SKM-1 treated with dmso at 0.1 percent for 144 hours (cell line): ENCODE measurements around the gene FAM237A.

Experiments
- DNase-seq: peaks from one replicate; lab custom pipeline; 2025; ENCODE audit not compliant: unreplicated experiment; lab: John Stamatoyannopoulos, UW

FAM237A gene

DNA sequence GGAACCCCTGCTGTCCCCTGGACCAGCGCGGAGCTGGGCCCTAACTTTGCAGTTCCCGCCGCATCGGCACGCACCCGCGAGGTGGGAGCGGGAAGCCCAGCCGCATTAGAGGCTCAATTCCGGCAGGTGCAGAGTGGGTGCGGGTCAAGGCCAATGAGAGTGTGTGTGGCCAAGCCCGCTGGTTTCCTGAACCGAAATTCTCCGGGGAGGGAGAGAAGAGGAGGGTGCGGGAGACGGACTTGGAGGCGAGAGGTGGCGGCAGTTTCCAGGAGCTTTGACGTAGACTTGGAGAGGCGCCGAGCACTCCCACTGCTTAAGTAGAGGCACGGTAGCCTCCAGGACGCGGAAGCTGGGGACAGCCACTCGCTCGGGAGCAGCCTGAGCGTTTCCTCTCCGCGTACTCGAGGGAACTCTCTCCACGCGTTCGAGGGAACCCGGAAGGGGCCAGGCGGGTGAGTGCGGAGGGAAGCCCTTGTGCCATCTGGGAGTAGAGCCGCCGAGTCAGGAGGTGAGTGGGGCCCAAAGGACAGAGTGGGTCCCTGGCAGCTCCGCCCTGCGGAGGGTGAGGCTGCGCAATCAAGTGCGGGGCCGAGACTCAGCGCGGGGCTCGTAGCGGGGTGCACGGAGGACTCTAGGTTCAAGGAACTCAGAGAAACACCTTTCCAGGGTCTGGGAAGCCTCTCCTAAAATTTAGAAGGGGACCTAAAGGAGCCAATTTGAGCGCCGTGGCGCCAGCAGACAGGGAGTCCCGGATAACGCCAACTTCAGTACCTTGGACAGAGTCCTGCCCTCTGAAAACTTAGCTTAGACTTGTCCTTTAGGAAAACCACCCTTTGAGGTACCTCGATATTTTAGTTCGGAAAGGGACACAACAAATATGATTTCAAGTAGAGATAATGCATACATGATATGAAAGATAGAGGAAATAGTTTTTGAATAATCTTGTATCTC lies at the start of gene FAM237A:
TSS of gene FAM237A (plus strand) at position 413 of the 951 bp plus-strand sequence. CDS start 1,750 bp downstream, outside the sequence.
- no peak for DNase-seq

DNA sequence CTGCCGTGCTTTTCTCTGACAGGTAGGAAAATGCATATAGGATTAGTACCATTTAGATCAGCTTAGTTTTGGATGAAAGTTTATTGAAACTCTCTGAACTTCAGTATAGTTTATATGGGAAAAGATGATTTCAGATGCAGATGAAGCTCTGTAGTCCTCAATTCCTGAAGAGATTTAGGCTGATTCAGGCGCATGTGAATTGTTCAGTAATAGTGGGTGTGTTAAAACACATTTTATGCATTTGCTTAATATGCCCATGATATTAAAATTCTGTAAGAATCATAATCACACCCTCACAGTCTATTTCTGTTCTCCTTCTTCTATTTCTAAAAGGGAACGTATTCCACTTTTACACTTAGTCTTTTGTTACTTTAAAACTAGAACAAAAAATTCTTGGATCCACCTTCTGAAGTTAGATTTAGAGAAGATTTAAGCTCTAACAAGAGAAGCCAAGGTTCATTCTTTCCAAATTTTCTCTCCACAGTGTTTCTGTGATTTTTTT lies 44.5 kb upstream of the FAM237A start:
- DNase-seq: no peak

DNA sequence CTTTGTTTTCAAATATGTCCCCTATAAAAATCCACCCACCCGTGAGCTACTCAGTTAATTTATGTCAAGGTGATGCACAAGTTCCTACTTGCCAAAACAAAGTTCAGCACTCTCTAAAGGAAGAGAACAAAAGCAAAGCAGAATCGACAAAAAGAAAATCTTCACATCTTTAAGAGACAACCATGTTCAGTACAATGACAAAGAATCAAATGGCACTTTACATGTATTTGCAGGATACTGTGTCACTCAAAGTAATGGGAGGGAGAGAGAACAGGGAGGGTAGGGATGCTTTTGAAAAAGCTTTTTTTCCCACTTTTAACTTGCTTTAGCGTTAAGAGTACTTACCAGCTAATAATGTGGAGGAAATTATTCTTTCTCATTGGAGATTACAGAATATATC lies 39.0 kb upstream of the FAM237A start:
- no peak for DNase-seq

DNA sequence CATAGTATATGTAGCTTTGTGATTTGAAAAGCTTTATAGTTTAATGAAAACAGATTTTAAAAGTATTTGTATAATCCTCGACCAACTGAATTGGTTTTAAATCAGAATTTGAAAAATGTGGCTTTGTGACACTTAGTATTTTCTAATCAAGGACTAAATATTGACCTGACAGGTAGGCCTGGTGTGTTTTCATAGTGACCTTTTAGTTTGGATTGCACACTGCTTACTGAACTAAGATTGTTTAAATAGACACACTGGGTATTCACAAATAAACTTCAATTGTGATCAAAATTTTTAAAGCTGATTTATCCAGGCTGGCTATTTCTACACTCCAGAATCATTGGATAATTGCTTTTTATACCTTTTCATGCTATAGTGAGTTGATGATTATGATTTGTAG lies 31.8 kb upstream of the FAM237A start:
- DNase-seq: no peak

DNA sequence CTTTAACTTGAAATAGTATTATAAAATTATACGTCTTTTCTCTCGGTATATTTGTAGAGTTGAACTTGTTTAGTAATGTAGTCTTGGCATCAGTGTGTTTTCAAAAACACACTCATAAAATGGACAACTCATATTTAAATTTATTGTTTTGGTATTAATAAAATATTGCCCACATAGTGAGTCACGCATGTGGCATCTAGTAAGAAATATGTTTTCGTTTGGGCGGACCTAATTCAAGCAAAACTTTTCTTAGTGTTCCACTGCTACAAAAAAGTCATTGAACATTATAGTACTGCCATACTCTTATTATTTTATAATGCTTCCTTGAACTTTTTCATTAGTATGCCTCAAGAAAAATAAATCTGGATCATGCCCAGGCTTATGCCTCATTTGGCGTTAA lies 31.1 kb upstream of the FAM237A start:
- no peak for DNase-seq

DNA sequence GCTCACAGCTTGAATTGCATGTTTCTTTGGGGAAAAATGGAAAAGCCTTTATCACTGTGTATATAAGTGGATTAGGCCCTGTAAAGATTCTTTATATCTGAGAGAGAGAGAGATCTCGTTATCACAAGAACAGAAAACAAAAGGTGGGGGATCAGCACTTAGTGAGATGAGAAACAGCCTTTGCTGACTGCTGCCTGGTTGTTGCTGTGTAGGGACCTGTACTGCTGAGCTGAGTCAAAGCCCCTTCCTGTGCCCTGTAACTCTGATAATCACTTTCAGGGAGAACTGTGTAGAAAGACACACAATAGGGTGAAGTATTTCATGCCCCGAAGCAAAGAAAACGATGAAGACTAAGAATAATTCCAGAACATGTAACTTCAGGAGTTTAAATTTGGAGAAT lies 30.6 kb upstream of the FAM237A start:
- DNase-seq: no peak

DNA sequence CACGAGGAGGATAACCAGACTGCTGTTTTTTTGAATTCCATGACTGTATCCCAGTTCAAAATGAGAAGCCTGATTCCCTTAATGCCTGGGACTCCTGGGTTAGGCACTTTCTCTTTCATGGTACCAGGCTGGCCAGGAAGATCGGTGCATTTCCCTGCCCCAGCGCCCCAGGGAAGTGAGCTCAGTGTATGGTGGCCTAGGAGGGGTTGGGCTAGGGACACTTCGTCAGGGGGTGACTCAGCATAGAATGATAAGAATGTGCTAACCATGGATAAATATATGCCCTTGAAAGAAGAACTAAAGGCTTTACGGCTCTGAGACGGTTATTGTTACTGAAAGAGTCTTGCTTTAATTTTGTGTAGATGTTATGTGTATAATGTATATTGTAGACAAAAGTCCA lies 27.5 kb upstream of the FAM237A start:
- no peak for DNase-seq

DNA sequence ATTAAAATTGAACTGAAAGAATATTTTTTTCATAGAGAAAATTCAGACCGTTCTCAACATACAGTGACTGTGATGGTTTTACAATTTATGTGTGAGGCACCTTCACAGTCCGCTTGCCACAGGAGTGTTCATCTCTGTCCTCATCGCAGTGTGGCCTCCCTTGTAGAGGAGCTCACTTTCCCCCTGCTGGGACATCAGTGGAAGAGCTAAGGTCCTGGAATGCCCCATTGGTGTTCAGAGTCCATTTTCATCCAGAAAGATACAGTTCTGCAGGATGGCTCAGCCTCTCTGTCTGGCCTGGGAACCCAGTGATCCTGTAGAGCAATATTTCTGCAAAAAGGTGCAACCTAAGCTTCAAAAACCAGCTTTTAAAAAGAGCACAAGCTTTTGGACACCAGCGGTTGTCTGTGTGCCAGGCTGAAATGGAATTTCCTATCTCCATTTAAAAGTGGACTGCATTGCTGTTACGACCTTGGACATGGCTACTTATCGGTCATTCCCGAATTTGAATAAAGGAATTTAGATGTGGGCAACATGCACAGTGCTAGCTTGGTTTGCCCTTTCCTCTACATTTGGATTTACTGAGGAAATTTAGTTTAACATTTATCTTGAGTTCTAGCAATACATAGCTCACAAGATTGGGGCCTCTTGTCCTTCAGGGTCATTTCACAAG lies 26.7 kb upstream of the FAM237A start:
- no peak for DNase-seq

DNA sequence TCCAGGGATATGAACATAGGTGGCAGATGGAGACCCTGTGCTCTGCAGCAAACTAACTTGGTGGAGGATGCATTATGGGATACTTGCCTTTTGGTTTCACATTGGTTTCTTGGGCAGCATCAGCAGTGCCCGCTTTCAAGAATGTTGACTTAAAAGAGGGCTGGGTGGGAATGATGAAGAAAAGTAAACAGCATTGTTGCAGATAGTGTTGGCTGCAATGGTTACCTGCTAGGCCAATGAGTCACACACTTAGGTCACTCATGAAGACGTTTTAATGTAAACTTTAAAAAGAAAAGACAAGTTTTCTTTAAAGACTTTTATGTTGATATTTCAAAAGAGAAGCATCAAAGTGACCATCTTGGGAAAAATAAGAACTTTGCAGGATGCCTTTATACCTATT lies 26.1 kb upstream of the FAM237A start:
- DNase-seq: no peak

DNA sequence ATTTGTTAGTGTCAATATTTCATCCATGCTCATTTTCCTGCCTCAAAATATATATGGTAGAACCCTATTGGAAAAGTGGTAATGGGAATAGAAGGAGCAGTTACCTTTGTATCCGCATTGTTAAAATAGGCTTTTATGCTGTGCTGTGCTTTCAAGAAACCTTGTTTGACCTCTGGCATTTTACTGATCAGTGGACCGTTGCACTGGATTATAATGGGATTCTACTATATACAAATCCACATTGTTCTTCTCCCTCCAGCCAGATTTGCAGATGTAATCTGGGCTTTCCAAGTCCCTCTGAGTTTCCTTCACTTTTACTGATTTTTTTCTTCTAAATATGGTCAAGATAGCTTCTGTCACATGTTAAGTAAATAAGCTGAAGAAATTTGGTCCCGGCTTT lies 23.3 kb upstream of the FAM237A start:
- DNase-seq: no peak

DNA sequence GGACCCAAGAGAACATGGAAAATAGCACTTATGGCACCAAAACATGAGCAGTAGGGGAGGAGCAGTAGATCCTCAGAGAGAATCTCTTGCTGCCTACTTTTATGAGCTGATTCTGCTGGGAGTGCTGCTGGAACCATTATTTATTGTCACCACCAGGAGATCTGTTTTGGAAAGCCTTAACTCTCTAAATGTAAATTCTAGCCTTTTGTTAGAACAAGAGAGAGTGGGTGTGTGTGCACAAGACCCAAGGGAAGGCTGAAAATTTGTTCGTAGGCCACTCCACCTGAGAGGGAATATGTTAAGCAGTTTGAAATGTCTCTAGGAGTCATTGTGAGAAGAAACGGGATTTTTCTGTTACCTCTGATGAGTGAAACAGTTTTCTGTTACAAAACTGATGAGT lies 16.2 kb upstream of the FAM237A start:
- no peak for DNase-seq

DNA sequence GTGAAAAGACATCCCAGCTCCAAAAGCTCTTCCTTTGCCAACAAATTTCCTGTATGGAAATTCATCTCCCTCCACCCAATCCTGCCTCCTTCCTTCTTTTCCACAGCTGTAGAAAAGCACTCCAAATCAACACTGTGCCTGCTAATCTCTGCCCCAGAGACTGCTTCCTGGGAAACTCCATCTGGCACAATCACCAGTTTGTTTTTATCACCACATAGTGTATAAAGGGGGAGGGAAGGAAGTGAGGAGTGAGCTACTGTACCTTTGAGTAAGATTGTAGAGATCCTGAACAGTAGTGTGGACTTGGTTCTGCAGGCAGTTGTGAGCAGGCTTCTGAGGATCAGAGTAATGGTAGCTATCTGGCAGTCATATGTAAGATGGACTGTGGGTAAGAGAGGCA lies 14.7 kb upstream of the FAM237A start:
- no peak for DNase-seq

DNA sequence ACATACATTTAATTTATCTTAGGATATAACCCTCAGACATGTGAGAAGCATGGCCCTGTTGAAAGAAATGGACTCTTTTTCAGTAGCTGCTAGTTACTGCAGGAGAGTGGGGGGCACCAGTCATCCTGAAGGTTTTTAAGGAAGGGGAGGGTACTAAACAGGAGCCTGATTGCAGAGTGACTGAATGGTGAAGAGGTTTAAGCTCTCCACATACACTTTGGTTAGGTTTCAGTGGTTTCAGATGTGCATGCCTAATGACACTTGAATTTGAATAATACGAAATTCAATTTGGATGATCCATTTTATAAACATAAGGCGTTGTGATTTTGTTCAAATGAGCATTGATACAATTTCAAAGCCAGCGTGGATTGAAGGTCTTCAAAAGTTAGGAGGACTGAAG lies 10.9 kb upstream of the FAM237A start:
- no peak for DNase-seq

DNA sequence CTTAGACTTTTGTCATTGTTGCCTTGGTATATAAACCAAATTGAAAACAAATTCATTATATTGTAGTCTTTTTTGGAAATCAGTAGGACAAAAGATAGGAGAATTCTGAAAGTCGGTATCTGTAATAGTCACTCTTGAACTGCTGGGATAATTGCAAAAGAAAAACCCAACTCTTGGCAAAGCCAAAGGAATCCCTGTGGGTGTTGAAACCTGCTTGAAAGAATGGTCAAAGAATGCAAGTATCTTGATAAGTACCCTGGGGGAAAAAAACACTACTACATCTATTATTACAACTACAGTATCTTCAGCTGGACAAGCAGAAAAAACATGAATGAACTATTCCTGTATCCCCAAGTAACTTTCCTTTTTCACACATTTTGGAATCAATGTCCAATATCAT lies 7.3 kb upstream of the FAM237A start:
- no peak for DNase-seq

DNA sequence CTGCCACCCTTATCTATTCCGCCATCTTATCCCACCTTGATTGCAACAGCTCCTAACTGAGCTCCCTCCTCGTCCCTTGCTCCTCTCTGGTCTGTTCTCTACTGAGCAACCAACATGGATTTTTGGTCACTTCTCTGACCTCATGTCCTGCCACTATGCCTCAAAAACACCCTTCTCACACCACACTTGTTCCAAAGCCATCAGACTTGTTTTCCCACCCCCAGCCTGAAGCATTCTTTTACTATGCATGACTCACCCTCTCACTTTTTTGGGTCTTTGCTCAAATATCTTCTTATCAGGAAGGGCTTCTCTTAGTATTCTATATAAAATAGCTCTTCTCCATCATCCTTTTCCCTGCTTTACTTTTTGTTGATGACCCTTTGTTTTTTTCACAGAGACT lies 2.7 kb upstream of the FAM237A start:
- no peak for DNase-seq

DNA sequence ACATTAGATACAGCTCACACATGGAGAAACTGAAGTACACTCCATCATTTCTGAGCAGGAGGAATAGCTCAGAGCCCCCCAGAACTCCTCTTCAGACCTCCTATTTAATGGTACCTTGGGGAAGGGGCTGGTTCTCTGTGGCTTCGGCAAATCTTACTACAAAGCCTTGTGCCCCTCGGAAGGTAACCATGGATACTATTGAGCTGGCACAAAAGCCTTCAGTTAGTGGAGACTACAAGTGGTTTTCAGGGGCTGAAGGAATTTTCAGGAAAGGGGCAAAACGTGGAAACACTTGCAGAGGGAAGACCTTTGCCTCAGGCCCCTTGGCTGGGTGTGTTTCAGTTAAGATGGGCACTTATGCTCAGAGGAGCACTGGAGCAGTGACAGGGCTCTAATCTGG lies 1.1 kb upstream of the FAM237A start:
- DNase-seq: no peak

DNA sequence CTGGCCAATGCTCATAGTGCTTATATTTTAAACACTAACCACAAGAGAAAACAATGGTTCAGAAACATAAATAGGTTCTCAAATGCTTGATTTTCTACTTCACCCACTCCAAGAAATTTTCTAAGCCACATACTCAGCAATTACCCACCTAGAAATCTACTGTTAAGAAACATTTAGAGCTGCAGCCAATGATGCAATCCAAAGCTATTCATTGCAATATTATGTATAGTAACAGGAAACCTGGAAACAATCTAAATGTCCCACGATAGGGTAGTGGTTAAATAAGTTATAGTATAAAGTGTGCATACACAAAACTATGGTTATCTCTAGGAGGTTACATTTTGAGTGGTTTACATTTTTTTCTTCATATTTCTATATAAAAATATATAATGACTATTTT lies 5.7 kb downstream of the FAM237A start:
- no peak for DNase-seq

DNA sequence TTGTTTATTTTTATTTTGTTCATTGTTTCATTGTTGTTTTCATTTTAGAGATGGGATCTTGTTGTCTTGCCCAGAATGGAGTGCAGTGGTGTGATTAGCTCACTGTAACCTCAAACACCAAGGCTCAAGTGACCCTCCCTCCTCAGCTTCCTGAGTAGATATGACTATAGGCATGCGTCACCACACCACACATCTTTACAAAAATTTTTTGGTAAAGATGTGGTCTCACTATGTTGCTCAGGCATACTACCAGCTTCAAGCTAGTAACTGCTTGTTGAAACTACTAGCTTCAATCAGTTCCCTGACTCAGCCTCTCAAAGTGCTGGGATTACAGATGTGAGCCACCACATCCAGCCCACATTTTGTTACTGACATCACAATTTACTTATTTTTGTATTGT lies 14.8 kb downstream of the FAM237A start:
- DNase-seq: no peak

DNA sequence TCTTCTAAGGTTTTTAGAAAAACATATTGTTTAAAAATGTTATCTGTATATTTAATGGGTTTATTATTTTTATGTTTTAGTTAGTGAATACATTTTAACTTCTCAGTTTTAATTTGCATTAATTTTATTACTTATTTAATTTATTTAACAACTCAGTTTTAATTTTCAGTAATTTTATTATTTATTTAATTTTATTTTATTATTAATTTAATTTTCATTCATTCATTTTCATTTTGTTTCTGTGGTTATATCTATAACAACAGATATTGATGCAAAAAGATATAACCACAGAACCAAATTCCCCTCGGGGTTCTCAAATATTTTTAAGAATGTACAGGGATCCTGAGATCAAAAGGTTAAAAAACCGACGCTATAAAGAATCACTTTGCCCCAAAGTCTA lies 23.0 kb downstream of the FAM237A start:
- no peak for DNase-seq

DNA sequence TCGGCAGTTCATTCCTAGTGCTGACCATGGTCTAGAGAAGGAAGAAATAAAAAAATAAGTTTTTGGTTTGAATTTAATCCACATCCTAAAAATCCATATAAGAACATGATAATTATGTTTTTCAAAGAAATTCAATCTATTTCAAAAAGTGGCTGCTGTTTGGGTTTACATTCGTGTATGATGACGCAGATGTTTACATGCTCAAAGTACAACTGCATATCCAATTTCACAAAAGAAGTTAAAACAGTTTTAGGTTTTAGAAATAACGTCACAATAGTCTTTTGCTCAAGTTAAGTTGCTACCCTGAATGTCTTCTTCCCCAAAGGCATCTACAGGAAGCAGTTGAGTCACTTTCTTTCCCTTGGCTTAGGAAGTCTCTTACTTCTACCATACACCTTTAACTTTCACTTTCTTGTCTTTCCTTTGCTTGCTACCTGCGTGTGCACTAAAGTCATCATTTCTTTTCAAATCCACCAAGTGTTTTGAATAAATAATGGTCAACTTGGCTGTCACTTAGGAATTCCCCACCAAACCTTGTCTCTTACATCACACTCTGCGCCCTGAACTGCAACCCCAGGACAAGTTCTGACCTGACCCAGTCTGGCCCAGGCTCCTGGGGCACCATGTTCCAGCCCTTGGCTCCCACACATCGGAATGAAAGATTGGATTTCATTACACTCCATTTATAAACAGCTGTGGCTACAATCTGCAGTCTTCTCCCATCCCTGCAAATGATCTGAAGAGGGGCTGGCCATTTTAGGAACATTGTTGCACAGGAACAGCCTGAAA lies 28.4 kb downstream of the FAM237A start:
- DNase-seq: no peak

DNA sequence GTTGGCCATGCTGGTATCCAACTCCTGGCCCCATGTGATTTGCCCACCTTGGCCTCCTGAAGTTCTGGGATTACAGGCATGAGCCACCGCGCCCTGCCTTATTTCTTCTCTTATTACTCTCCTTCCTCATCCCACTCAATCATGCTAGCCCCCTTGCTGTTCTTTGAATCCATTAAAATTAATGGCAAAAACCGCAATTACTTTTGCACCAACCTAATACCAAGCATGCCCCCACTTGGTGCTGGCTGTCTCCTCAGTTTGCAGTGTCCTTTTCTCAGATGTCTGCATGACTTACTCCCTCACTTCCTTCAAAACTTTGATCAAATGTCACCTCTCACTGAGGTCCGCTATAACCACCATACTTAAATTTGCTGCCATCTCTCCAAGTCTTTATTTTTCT lies 41.3 kb downstream of the FAM237A start:
- DNase-seq: no peak
